SK-N-SH (cell line): ENCODE measurements around the gene SP100. TPM values are rescaled to one million over a fixed set of nuclear protein-coding genes. Genes with fewer than 3 reads are reported as not detected.

Experiments used
- CTCF ChIA-PET: fragments of 300-600, 350-600 bp; formaldehyde crosslinking; extraction: SDS; loops from one replicate; lab custom pipeline; 2021; lab: Yijun Ruan, JAX
- POLR2A ChIA-PET: fragments of 350-600 bp; sonication (Branson Sonifier 250); formaldehyde crosslinking; extraction: SDS; loops from one replicate; lab custom pipeline; 2020; ENCODE audit warnings: antibody characterized with exemption, inconsistent platforms; lab: Yijun Ruan, JAX
- DNase-seq: peaks from one replicate; pipeline ENCODE4 v3.0.0; 2012
- H2AFZ ChIP-seq: fragments of 200-600 bp; sonication (generic); 2 replicates; pipeline ENCODE4 v1.8.1; 2016; ENCODE audit warnings: antibody characterized with exemption, mild to moderate bottlenecking, low read depth
- H3F3A ChIP-seq: fragments of 200-600 bp; sonication (generic); replicated peaks from 2 replicates; pipeline ENCODE3; 2016; ENCODE audit warnings: antibody characterized with exemption, mild to moderate bottlenecking; ENCODE audit not compliant: insufficient read depth
- H3K27ac ChIP-seq, 2 experiments: fragments of 200-500 bp in 1 of 2; fragments of 200-600 bp in 1 of 2; sonication (Bioruptor generic) in 1 of 2; sonication (generic), shearing (Covaris generic) in 1 of 2; 2 replicates each; pipeline versions ENCODE4 v1.5.1 to v1.6.1; 2014 to 2016; ENCODE audit warnings: low read depth in 2 of 2, inconsistent platforms in 1 of 2, low read length in 1 of 2, mild to moderate bottlenecking in 1 of 2, mixed read lengths in 1 of 2
- H3K27me3 ChIP-seq: fragments of 200-600 bp; sonication (generic), shearing (Covaris generic); 2 replicates; pipeline ENCODE4 v1.6.1; 2016; ENCODE audit warnings: mixed run types; ENCODE audit not compliant: insufficient read depth
- H3K36me3 ChIP-seq, 2 experiments: fragments of 200-500 bp in 1 of 2; fragments of 200-600 bp in 1 of 2; sonication (Bioruptor generic) in 1 of 2; sonication (generic) in 1 of 2; replicated peaks in 1 of 2; 2 replicates each; pipeline versions ENCODE3 to v1.5.1; 2014 to 2016; ENCODE audit warnings: low read length in 1 of 2, mild to moderate bottlenecking in 1 of 2; ENCODE audit not compliant: insufficient read depth in 2 of 2, control insufficient read depth in 1 of 2
- H3K4me1 ChIP-seq, 2 experiments: fragments of 200-500 bp in 1 of 2; fragments of 200-600 bp in 1 of 2; sonication (Bioruptor generic) in 1 of 2; sonication (generic), shearing (Covaris generic) in 1 of 2; 2 replicates each; pipeline versions ENCODE4 v1.5.1 to v1.6.1; 2014 to 2016; ENCODE audit warnings: low read depth in 1 of 2, low read length in 1 of 2, mixed run types in 1 of 2; ENCODE audit not compliant: insufficient read depth in 2 of 2, control insufficient read depth in 1 of 2
- H3K4me2 ChIP-seq: fragments of 200-600 bp; sonication (generic), shearing (Covaris generic); 2 replicates; pipeline ENCODE4 v1.6.1; 2017; ENCODE audit warnings: mixed run types
- H3K4me3 ChIP-seq, 2 experiments: fragments of 200-500 bp in 1 of 2; fragments of 200-600 bp in 1 of 2; sonication (Bioruptor generic) in 1 of 2; sonication (generic), shearing (Covaris generic) in 1 of 2; 2 replicates each; pipeline versions ENCODE4 v1.5.1 to v1.8.1; 2014 to 2016; ENCODE audit warnings: low read depth in 2 of 2, inconsistent platforms in 1 of 2, low read length in 1 of 2, mild to moderate bottlenecking in 1 of 2, mixed read lengths in 1 of 2, moderate library complexity in 1 of 2
- H3K79me2 ChIP-seq: fragments of 200-600 bp; sonication (generic); 2 replicates; pipeline ENCODE4 v1.8.1; 2017; ENCODE audit warnings: mild to moderate bottlenecking; ENCODE audit not compliant: insufficient read depth
- H3K9ac ChIP-seq: fragments of 200-600 bp; sonication (generic); 2 replicates; pipeline ENCODE4 v1.6.1; 2017; ENCODE audit warnings: mixed run types
- H3K9me2 ChIP-seq: fragments of 200-600 bp; sonication (generic); 2 replicates; pipeline ENCODE4 v1.6.1; 2017; ENCODE audit warnings: mixed run types
- H3K9me3 ChIP-seq: fragments of 200-600 bp; sonication (generic); 2 replicates; pipeline ENCODE4 v1.6.1; 2017; ENCODE audit warnings: mixed run types, mild to moderate bottlenecking, moderate library complexity
- H4K20me1 ChIP-seq: fragments of 200-600 bp; sonication (generic); 2 replicates; pipeline ENCODE4 v1.6.1; 2017; ENCODE audit warnings: mild to moderate bottlenecking, mixed run types; ENCODE audit not compliant: insufficient read depth
- CHD2 ChIP-seq: fragments of 150-350 bp; IDR thresholded peaks from 2 replicates; pipeline ENCODE4 v1.6.1; 2018; ENCODE audit warnings: low read length; ENCODE audit not compliant: partially characterized antibody
- FOXJ3 ChIP-seq: sonication (generic); formaldehyde crosslinking; IDR thresholded peaks from 2 replicates; pipeline ENCODE4 v1.5.1; 2020; ENCODE audit warnings: mild to moderate bottlenecking, missing genetic modification reagents
- FOXM1 ChIP-seq: IDR thresholded peaks from 2 replicates; pipeline ENCODE4 v1.4.0; 2012; ENCODE audit warnings: low read depth, mild to moderate bottlenecking
- GATA2 ChIP-seq: sonication (generic); formaldehyde crosslinking; IDR thresholded peaks from 2 replicates; pipeline ENCODE4 v1.5.0; 2020; ENCODE audit warnings: mild to moderate bottlenecking, missing genetic modification reagents
- IRF3 ChIP-seq: fragments of 150-350 bp; IDR thresholded peaks from 2 replicates; pipeline ENCODE4 v1.6.1; 2016; ENCODE audit warnings: mild to moderate bottlenecking, low read depth, low read length
- MAX ChIP-seq: IDR thresholded peaks from 2 replicates; pipeline ENCODE4 v1.4.0; 2012; ENCODE audit warnings: low read depth
- MEF2A ChIP-seq: IDR thresholded peaks from 2 replicates; pipeline ENCODE4 v1.4.0; 2012; ENCODE audit warnings: low read depth, borderline replicate concordance
- PBX3 ChIP-seq: IDR thresholded peaks from 2 replicates; pipeline ENCODE4; 2012
- POLR2AphosphoS5 ChIP-seq: IDR thresholded peaks from 2 replicates; pipeline ENCODE4 v1.6.1; 2012; ENCODE audit warnings: low read depth, low read length
- RAD21 ChIP-seq: IDR thresholded peaks from 2 replicates; pipeline ENCODE4 v1.6.1; 2012; ENCODE audit warnings: mild to moderate bottlenecking, low read length
- RCOR1 ChIP-seq: fragments of 150-350 bp; IDR thresholded peaks from 2 replicates; pipeline ENCODE4 v1.6.1; 2017; ENCODE audit warnings: antibody characterized with exemption, low read length
- RFX5 ChIP-seq: IDR thresholded peaks from 2 replicates; pipeline ENCODE4 v1.6.1; 2012; ENCODE audit warnings: mild to moderate bottlenecking, improper control_type of control experiment, low read length
- RXRA ChIP-seq: IDR thresholded peaks from 2 replicates; pipeline ENCODE4 v1.4.0; 2012; ENCODE audit warnings: low read depth, mild to moderate bottlenecking, borderline replicate concordance
- SIN3A ChIP-seq: IDR thresholded peaks from 2 replicates; pipeline ENCODE4 v1.6.1; 2012; ENCODE audit warnings: low read depth, mild to moderate bottlenecking, low read length, moderate library complexity, borderline replicate concordance
- TEAD4 ChIP-seq: IDR thresholded peaks from 2 replicates; pipeline ENCODE4 v1.4.0; 2012; ENCODE audit warnings: mild to moderate bottlenecking, borderline replicate concordance; ENCODE audit not compliant: insufficient read depth
- USF2 ChIP-seq: fragments of 150-350 bp; IDR thresholded peaks from 2 replicates; pipeline ENCODE4 v1.6.1; 2017; ENCODE audit warnings: antibody characterized with exemption, low read length, low read depth, borderline replicate concordance
- WGBS: methylation state at CpG from one replicate; pipeline ENCODE4 v1.1.6; 2017; ENCODE audit warnings: low lambda C conversion rate; 5-methylcytosine and 5-hydroxymethylcytosine counted together
- polyA plus RNA-seq, 3 experiments: library from polyadenylated mRNA; depleted of rRNA; stranded (reverse); fragments of >200 nt; gene quantifications; 2 replicates each; pipeline ENCODE4 v1.2.3, GENCODE V29; 2012
- TF ChIP-seq, protein P1 (sequence below): fragments of 200-600 bp; sonication (generic); IDR thresholded peaks from 2 replicates; pipeline ENCODE4 v1.6.1; 2017; ENCODE audit warnings: antibody characterized with exemption, mild to moderate bottlenecking, moderate library complexity
- TF ChIP-seq, protein P2 (sequence below): IDR thresholded peaks from 2 replicates; pipeline ENCODE4 v1.6.1; 2012; ENCODE audit warnings: mild to moderate bottlenecking, low read depth, low read length, moderate library complexity

SP100 gene
- polyA plus RNA-seq, 1 of the 3 experiments (the other 2 are of a cell fraction): 38.1 TPM

GRCh38 chr2:230414302-230414701, 1.7 kb upstream of the SP100 start:
- no peaks in the 10 kb centered on the region for H3K27me3 ChIP-seq
- no peaks in the 10 kb centered on the region for H3F3A ChIP-seq
- no peaks in the 10 kb centered on the region for H3K9me3 ChIP-seq
- H3K4me1 ChIP-seq: peaks cover 7 to 12% of the 10 kb centered on the region in 2 experiments; a peak in 3 of 4 replicates
- TF ChIP-seq MEF2A: no peak
- TF ChIP-seq RAD21: no peak
- TF ChIP-seq TEAD4: no peak
- no peak for TF ChIP-seq RCOR1
- TF ChIP-seq MAX: no peak
- no peak for TF ChIP-seq RFX5
- TF ChIP-seq CHD2: no peak
- TF ChIP-seq USF2: no peak
- TF ChIP-seq FOXM1: no peak
- TF ChIP-seq, protein P1, sequence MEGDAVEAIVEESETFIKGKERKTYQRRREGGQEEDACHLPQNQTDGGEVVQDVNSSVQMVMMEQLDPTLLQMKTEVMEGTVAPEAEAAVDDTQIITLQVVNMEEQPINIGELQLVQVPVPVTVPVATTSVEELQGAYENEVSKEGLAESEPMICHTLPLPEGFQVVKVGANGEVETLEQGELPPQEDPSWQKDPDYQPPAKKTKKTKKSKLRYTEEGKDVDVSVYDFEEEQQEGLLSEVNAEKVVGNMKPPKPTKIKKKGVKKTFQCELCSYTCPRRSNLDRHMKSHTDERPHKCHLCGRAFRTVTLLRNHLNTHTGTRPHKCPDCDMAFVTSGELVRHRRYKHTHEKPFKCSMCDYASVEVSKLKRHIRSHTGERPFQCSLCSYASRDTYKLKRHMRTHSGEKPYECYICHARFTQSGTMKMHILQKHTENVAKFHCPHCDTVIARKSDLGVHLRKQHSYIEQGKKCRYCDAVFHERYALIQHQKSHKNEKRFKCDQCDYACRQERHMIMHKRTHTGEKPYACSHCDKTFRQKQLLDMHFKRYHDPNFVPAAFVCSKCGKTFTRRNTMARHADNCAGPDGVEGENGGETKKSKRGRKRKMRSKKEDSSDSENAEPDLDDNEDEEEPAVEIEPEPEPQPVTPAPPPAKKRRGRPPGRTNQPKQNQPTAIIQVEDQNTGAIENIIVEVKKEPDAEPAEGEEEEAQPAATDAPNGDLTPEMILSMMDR: no peak
- TF ChIP-seq GATA2 (CRISPR knock-in tag): no peak
- no peak for TF ChIP-seq RXRA
- TF ChIP-seq POLR2AphosphoS5: no peak
- TF ChIP-seq PBX3: no peak
- 73% methylated on average over 6 of the region's 6 CpGs for WGBS
- POLR2A ChIA-PET: no interaction called here
- no peak overlapping the region for H3K9ac ChIP-seq
- no peak for DNase-seq
- peaks cover 33% of the 10 kb centered on the region for H3K79me2 ChIP-seq
- no peak overlapping the region for H3K27ac ChIP-seq
- H4K20me1 ChIP-seq: no peaks in the 10 kb centered on the region
- H2AFZ ChIP-seq: no peak overlapping the region
- CTCF ChIA-PET: interaction anchor here (1.1 kb wide), 1 partner anchor 365 kb away, joined by 3 read pairs; no protein-coding TSS in a partner anchor
- H3K4me2 ChIP-seq: no peak overlapping the region
- no peak overlapping the region for H3K4me3 ChIP-seq
- no peaks in the 10 kb centered on the region for H3K9me2 ChIP-seq
- no peaks in the 10 kb centered on the region for H3K36me3 ChIP-seq

GRCh38 chr2:230417436-230417835, 1.4 kb downstream of the SP100 start:
- Histone ChIP-seq H3K9me3 (no peaks in the 10 kb centered on the region), H2AFZ (0 out of 2 replicates have a peak overlapping the region, but pooled peaks have one; percentile 8), H3K27me3 (no peaks in the 10 kb centered on the region), H3K27ac (peak overlapping the region in 1 of 2 experiments; percentile 85; a peak in 2 of 4 replicates), H3K4me3 (peak overlapping the region; percentile 56 to 62; a peak in 3 of 4 replicates), H3K9me2 (no peaks in the 10 kb centered on the region), H3F3A (no peaks in the 10 kb centered on the region), H3K4me2 (peak overlapping the region; percentile 79), H3K4me1 (peaks cover 0 to under 1% of the 10 kb centered on the region in 2 experiments; a peak in 2 of 4 replicates), H3K9ac (peak overlapping the region; percentile 69), H3K79me2 (peaks cover 63% of the 10 kb centered on the region), H3K36me3 (peaks cover 0 to 5% of the 10 kb centered on the region in 2 experiments), H4K20me1 (no peaks in the 10 kb centered on the region)
- ChIA-PET CTCF (interaction anchor here (0.7 kb wide), 1 partner anchor 11 kb away, joined by 3 read pairs; no protein-coding TSS in a partner anchor), POLR2A (no interaction called here)
- DNase-seq: no peak
- WGBS: 23% methylated on average over 4 of the region's 4 CpGs
- TF ChIP-seq POLR2AphosphoS5 (no peak), SIN3A (no peak), IRF3 (no peak), FOXJ3 (no peak), MAX (no peak)
- TF ChIP-seq, protein P2, sequence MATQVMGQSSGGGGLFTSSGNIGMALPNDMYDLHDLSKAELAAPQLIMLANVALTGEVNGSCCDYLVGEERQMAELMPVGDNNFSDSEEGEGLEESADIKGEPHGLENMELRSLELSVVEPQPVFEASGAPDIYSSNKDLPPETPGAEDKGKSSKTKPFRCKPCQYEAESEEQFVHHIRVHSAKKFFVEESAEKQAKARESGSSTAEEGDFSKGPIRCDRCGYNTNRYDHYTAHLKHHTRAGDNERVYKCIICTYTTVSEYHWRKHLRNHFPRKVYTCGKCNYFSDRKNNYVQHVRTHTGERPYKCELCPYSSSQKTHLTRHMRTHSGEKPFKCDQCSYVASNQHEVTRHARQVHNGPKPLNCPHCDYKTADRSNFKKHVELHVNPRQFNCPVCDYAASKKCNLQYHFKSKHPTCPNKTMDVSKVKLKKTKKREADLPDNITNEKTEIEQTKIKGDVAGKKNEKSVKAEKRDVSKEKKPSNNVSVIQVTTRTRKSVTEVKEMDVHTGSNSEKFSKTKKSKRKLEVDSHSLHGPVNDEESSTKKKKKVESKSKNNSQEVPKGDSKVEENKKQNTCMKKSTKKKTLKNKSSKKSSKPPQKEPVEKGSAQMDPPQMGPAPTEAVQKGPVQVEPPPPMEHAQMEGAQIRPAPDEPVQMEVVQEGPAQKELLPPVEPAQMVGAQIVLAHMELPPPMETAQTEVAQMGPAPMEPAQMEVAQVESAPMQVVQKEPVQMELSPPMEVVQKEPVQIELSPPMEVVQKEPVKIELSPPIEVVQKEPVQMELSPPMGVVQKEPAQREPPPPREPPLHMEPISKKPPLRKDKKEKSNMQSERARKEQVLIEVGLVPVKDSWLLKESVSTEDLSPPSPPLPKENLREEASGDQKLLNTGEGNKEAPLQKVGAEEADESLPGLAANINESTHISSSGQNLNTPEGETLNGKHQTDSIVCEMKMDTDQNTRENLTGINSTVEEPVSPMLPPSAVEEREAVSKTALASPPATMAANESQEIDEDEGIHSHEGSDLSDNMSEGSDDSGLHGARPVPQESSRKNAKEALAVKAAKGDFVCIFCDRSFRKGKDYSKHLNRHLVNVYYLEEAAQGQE: no peak
